HG03025 (cell line): Measurements from ENCODE around the gene HSP90AB1.

Experiments used
- ATAC-seq: cut with Tn5 transposase; IDR thresholded peaks from one replicate; pipeline ENCODE4 v1.9.1; 2021; ENCODE audit warnings: mild to moderate bottlenecking, moderate library complexity; ENCODE audit not compliant: unreplicated experiment, low FRiP score

HSP90AB1 gene

GRCh38 chr6:44265007-44265721, 18.3 kb downstream of the HSP90AB1 start, which contains the start of gene NFKBIE:
Gene NFKBIE, minus strand, starts transcription at chr6:44265551. Its CDS starts 205 bp downstream, at chr6:44265346.
- ATAC-seq = peak; percentile 28

GRCh38 chr6:44265722-44266233, 18.9 kb downstream of the HSP90AB1 start:
- ATAC-seq = no peak

GRCh38 chr6:44266347-44266746, 19.4 kb downstream of the HSP90AB1 start:
- no peak for ATAC-seq

- no peak for ATAC-seq
Measured at GRCh38 chr6:44267252-44267651, 20.4 kb downstream of the HSP90AB1 start.

GRCh38 chr6:44268095-44268628, 21.3 kb downstream of the HSP90AB1 start:
- no peak for ATAC-seq

GRCh38 chr6:44269178-44269920, 22.4 kb downstream of the HSP90AB1 start:
- no peak for ATAC-seq

- no peak for ATAC-seq
Measured at GRCh38 chr6:44269921-44270525, 23.1 kb downstream of the HSP90AB1 start, which contains the start of gene TMEM151B. Gene TMEM151B, plus strand, starts transcription at chr6:44270450. Its CDS starts 293 bp downstream, at chr6:44270743.

GRCh38 chr6:44270526-44271405, 23.9 kb downstream of the HSP90AB1 start:
- ATAC-seq = no peak

- ATAC-seq = no peak
Measured at GRCh38 chr6:44271406-44271723, 24.5 kb downstream of the HSP90AB1 start.

- ATAC-seq = no peak
Measured at GRCh38 chr6:44271914-44272313, 25.0 kb downstream of the HSP90AB1 start.

- no peak for ATAC-seq
Measured at GRCh38 chr6:44272529-44272928, 25.6 kb downstream of the HSP90AB1 start.

GRCh38 chr6:44272999-44273566, 26.2 kb downstream of the HSP90AB1 start:
- ATAC-seq = no peak

GRCh38 chr6:44273617-44274016, 26.7 kb downstream of the HSP90AB1 start:
- ATAC-seq = no peak

GRCh38 chr6:44275271-44275748, 28.4 kb downstream of the HSP90AB1 start:
- no peak for ATAC-seq

GRCh38 chr6:44275749-44276648, 29.1 kb downstream of the HSP90AB1 start:
- ATAC-seq = no peak

GRCh38 chr6:44276667-44277640, 30.1 kb downstream of the HSP90AB1 start:
- ATAC-seq = no peak

GRCh38 chr6:44277763-44278162, 30.9 kb downstream of the HSP90AB1 start:
- ATAC-seq = no peak
